ENCODE measurements around the gene DBR1.

- no peak for TF ChIP-seq POLR2A (IDR thresholded peaks at IDR 0.05)
- TF ChIP-seq CTCF (IDR thresholded peaks at IDR 0.05): no peak
- no peak for TF ChIP-seq POLR2AphosphoS5 (IDR thresholded peaks at IDR 0.05)
- no peak for TF ChIP-seq EP300 (IDR thresholded peaks at IDR 0.05)
Observed at GRCh38 chr3:138139691-138140090, 35.0 kb downstream of the DBR1 start.

Measured in upper lobe of left lung (tissue), 4 donors.